Measurements from ENCODE around the gene CTNNA1. TPM values are rescaled to one million over a fixed set of nuclear protein-coding genes. Genes with fewer than 3 reads are reported as not detected.

CTNNA1 gene
- total RNA-seq, 3 donors from 2014 or later (not counting 1 experiment from before 2014, with no cell fraction given), result 34.4 to 53.0 (median 49.8) TPM

- no peaks in the 10 kb centered on the region for H3K9me3 Mint-ChIP-seq
- H3K4me1 Mint-ChIP-seq, result peaks cover 0 to 11% of the 10 kb centered on the region in 2 donors
- Histone ChIP-seq H3K4me3 (ENCODE audit: low read length) (no peak overlapping the region), H3K36me3 (ENCODE audit: control insufficient read depth, insufficient read depth, low read length) (no peaks in the 10 kb centered on the region), H3K4me1 (ENCODE audit: control insufficient read depth, insufficient read depth, low read length) (no peaks in the 10 kb centered on the region), H3K27me3 (ENCODE audit: control insufficient read depth, insufficient read depth, low read length) (no peaks in the 10 kb centered on the region), H3K27ac (ENCODE audit: low read length) (no peak overlapping the region), H3K9me3 (ENCODE audit: control insufficient read depth, insufficient read depth, low read length) (no peaks in the 10 kb centered on the region)
- intact Hi-C loops (cut with micrococcal nuclease), result no loop called here
- ATAC-seq, result no peak
- 100% methylated on average over 6 of the region's 6 CpGs for WGBS (ENCODE audit: insufficient coverage)
- H3K36me3 Mint-ChIP-seq, result no peaks in the 10 kb centered on the region
- H3K27me3 Mint-ChIP-seq (ENCODE audit: low read depth in 2 of 2), result peaks cover 10 to 16% of the 10 kb centered on the region in 2 donors
- TF ChIP-seq CTCF (IDR thresholded peaks at IDR 0.05), result no peak
- DNase-seq, result no peak
- no peak overlapping the region for H3K27ac Mint-ChIP-seq
- no peak overlapping the region for H3K4me3 Mint-ChIP-seq
Measured at GRCh38 chr5:138872841-138873465, 119.7 kb downstream of the CTNNA1 start.

GRCh38 chr5:138873466-138874221 lies 120.4 kb downstream of the CTNNA1 start:
- H3K4me1 Mint-ChIP-seq, result peaks cover 0 to 11% of the 10 kb centered on the region in 2 donors
- no peak overlapping the region for H3K27ac ChIP-seq (ENCODE audit: low read length)
- DNase-seq (no peak), ATAC-seq (no peak)
- H3K36me3 Mint-ChIP-seq, result no peaks in the 10 kb centered on the region
- no peak for TF ChIP-seq CTCF (IDR thresholded peaks at IDR 0.05)
- no peak overlapping the region for H3K27ac Mint-ChIP-seq
- peaks cover 10 to 16% of the 10 kb centered on the region in 2 donors for H3K27me3 Mint-ChIP-seq (ENCODE audit: low read depth in 2 of 2)
- no peak overlapping the region for H3K4me3 Mint-ChIP-seq
- no peaks in the 10 kb centered on the region for H3K4me1 ChIP-seq (ENCODE audit: control insufficient read depth, insufficient read depth, low read length)
- WGBS (ENCODE audit: insufficient coverage), result 95% methylated on average over 17 of the region's 17 CpGs
- no peak overlapping the region for H3K4me3 ChIP-seq (ENCODE audit: low read length)
- H3K27me3 ChIP-seq (ENCODE audit: control insufficient read depth, insufficient read depth, low read length), result no peaks in the 10 kb centered on the region
- H3K36me3 ChIP-seq (ENCODE audit: control insufficient read depth, insufficient read depth, low read length), result no peaks in the 10 kb centered on the region
- H3K9me3 ChIP-seq (ENCODE audit: control insufficient read depth, insufficient read depth, low read length), result no peaks in the 10 kb centered on the region
- intact Hi-C loops (cut with micrococcal nuclease), result no loop called here
- H3K9me3 Mint-ChIP-seq, result no peaks in the 10 kb centered on the region

- H3K4me1 ChIP-seq (ENCODE audit: control insufficient read depth, insufficient read depth, low read length), result no peaks in the 10 kb centered on the region
- DNase-seq (no peak), ATAC-seq (no peak)
- no peak for TF ChIP-seq CTCF (IDR thresholded peaks at IDR 0.05)
- Mint-ChIP-seq H3K27ac (no peak overlapping the region), H3K9me3 (no peaks in the 10 kb centered on the region), H3K36me3 (no peaks in the 10 kb centered on the region), H3K4me3 (no peak overlapping the region), H3K27me3 (ENCODE audit: low read depth in 2 of 2) (peaks cover 10 to 16% of the 10 kb centered on the region in 2 donors), H3K4me1 (peaks cover 0 to 11% of the 10 kb centered on the region in 2 donors)
- no peaks in the 10 kb centered on the region for H3K27me3 ChIP-seq (ENCODE audit: control insufficient read depth, insufficient read depth, low read length)
- 96% methylated on average over 6 of the region's 6 CpGs for WGBS (ENCODE audit: insufficient coverage)
- intact Hi-C loops (cut with micrococcal nuclease), result no loop called here
- no peak overlapping the region for H3K27ac ChIP-seq (ENCODE audit: low read length)
- no peak overlapping the region for H3K4me3 ChIP-seq (ENCODE audit: low read length)
- no peaks in the 10 kb centered on the region for H3K9me3 ChIP-seq (ENCODE audit: control insufficient read depth, insufficient read depth, low read length)
- H3K36me3 ChIP-seq (ENCODE audit: control insufficient read depth, insufficient read depth, low read length), result no peaks in the 10 kb centered on the region
Measured at GRCh38 chr5:138874241-138874640, 121.0 kb downstream of the CTNNA1 start.

Data from natural killer cell (primary cell).